Measurements from ENCODE around the gene RGS9. TPM values are rescaled to one million over a fixed set of nuclear protein-coding genes. Genes with fewer than 3 reads are reported as not detected.
A peak's percentile ranks its signal among the peaks of the same experiment; 100 is the strongest.

Gene RGS9
- total RNA-seq, 1 experiment from 2014 or later = 6.3 TPM

DNA sequence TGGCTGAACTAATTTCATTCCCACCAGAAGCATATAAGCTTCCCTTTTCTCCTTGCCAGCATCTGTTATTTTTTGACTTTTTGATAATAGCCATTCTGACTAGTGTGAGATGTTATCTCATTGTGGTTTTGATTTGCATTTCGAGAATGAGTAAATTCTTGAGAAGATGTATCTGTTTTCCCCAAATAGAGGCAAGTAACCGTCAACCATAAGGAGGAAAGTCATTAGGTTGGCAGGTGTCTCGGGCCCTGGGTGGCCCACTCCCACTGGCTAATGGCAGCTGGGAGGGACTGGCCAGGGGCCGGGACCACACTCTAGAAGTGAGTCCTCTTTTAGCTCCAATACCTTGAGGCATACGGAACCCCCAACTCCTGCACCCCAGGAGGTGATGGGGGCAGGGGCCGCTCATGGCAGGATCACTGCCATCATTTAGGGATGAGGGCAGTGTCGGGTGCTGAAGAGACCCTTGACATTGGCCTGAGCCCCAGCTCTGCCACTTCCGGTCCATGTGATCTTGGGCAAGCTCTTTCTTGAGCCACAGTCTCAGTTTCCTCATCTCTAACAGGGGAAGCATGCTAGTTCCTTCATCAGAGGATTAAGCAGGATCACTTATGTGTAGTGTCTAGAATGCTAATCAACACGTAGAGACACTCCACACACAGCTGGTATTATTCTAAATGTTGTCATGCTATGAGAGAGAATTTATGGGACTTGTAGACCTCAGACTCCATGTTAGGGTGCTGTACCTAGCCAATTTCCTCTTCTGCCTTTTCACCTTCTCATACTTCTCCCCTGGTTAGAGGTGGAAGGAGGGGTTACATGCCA is 44.3 kb downstream of the RGS9 start:
- Histone ChIP-seq H3K4me1 (no peaks in the 10 kb centered on the region), H3K27me3 (replicated peaks; ENCODE audit: control insufficient read depth, insufficient read depth, low read length) (no peaks in the 10 kb centered on the region), H3K4me3 (ENCODE audit: low read depth, low read length) (no peak overlapping the region), H3K9me3 (no peaks in the 10 kb centered on the region), H3K36me3 (ENCODE audit: control insufficient read depth, insufficient read depth, low read length) (no peaks in the 10 kb centered on the region)
- H3K9me3 Mint-ChIP-seq (ENCODE audit: unreplicated experiment) = no peaks in the 10 kb centered on the region
- H3K36me3 Mint-ChIP-seq (ENCODE audit: insufficient read depth, unreplicated experiment) = no peaks in the 10 kb centered on the region
- no TSS peak for BruUV-seq (replicated peaks)
- ChIA-PET POLR2A (no interaction called here), CTCF (no interaction called here)
- H3K4me1 Mint-ChIP-seq (ENCODE audit: low read depth, unreplicated experiment) = peaks cover 14% of the 10 kb centered on the region
- DNase-seq = no peak
- intact Hi-C loops (cut with micrococcal nuclease; ENCODE audit: unreplicated experiment) = no loop called here
- H3K27ac Mint-ChIP-seq (ENCODE audit: unreplicated experiment) = no peak overlapping the region
- H3K27me3 Mint-ChIP-seq (ENCODE audit: insufficient read depth, unreplicated experiment) = peaks cover 11% of the 10 kb centered on the region
- no peak overlapping the region for H3K4me3 Mint-ChIP-seq (ENCODE audit: unreplicated experiment)
- TF ChIP-seq CTCF (IDR thresholded peaks at IDR 0.05; ENCODE audit: insufficient read depth in 1 of 2, low read depth in 1 of 2, low read length in 1 of 2, severe bottlenecking in 1 of 2, unreplicated experiment in 1 of 2) = no peak

GRCh38 chr17:65182233-65182632 is 45.1 kb downstream of the RGS9 start:
- Mint-ChIP-seq H3K27me3 (ENCODE audit: insufficient read depth, unreplicated experiment) (peaks cover 7% of the 10 kb centered on the region), H3K4me1 (ENCODE audit: low read depth, unreplicated experiment) (peaks cover 14% of the 10 kb centered on the region), H3K36me3 (ENCODE audit: insufficient read depth, unreplicated experiment) (no peaks in the 10 kb centered on the region), H3K9me3 (ENCODE audit: unreplicated experiment) (no peaks in the 10 kb centered on the region), H3K4me3 (ENCODE audit: unreplicated experiment) (no peak overlapping the region), H3K27ac (ENCODE audit: unreplicated experiment) (no peak overlapping the region)
- Histone ChIP-seq H3K36me3 (ENCODE audit: control insufficient read depth, insufficient read depth, low read length) (no peaks in the 10 kb centered on the region), H3K4me1 (no peaks in the 10 kb centered on the region), H3K4me3 (ENCODE audit: low read depth, low read length) (no peak overlapping the region), H3K9me3 (no peaks in the 10 kb centered on the region), H3K27me3 (replicated peaks; ENCODE audit: control insufficient read depth, insufficient read depth, low read length) (no peaks in the 10 kb centered on the region)
- CTCF ChIA-PET = no interaction called here
- POLR2A ChIA-PET = no interaction called here
- TF ChIP-seq CTCF (IDR thresholded peaks at IDR 0.05; ENCODE audit: insufficient read depth in 1 of 2, low read depth in 1 of 2, low read length in 1 of 2, severe bottlenecking in 1 of 2, unreplicated experiment in 1 of 2) = no peak
- intact Hi-C loops (cut with micrococcal nuclease; ENCODE audit: unreplicated experiment) = no loop called here
- no peak for DNase-seq
- no TSS peak for BruUV-seq (replicated peaks)

- Histone ChIP-seq H3K4me3 (ENCODE audit: low read depth, low read length) (no peak overlapping the region), H3K27me3 (replicated peaks; ENCODE audit: control insufficient read depth, insufficient read depth, low read length) (no peaks in the 10 kb centered on the region), H3K9me3 (no peaks in the 10 kb centered on the region), H3K36me3 (ENCODE audit: control insufficient read depth, insufficient read depth, low read length) (no peaks in the 10 kb centered on the region), H3K4me1 (no peaks in the 10 kb centered on the region)
- CTCF ChIA-PET = no interaction called here
- intact Hi-C loops (cut with micrococcal nuclease; ENCODE audit: unreplicated experiment) = no loop called here
- peaks cover 7% of the 10 kb centered on the region for H3K27me3 Mint-ChIP-seq (ENCODE audit: insufficient read depth, unreplicated experiment)
- H3K27ac Mint-ChIP-seq (ENCODE audit: unreplicated experiment) = peak overlapping the region; percentile 55
- BruUV-seq (replicated peaks) = no TSS peak
- peaks cover 14% of the 10 kb centered on the region for H3K4me1 Mint-ChIP-seq (ENCODE audit: low read depth, unreplicated experiment)
- DNase-seq = no peak
- H3K9me3 Mint-ChIP-seq (ENCODE audit: unreplicated experiment) = no peaks in the 10 kb centered on the region
- H3K36me3 Mint-ChIP-seq (ENCODE audit: insufficient read depth, unreplicated experiment) = no peaks in the 10 kb centered on the region
- POLR2A ChIA-PET = no interaction called here
- H3K4me3 Mint-ChIP-seq (ENCODE audit: unreplicated experiment) = no peak overlapping the region
- no peak for TF ChIP-seq CTCF (IDR thresholded peaks at IDR 0.05; ENCODE audit: insufficient read depth in 1 of 2, low read depth in 1 of 2, low read length in 1 of 2, severe bottlenecking in 1 of 2, unreplicated experiment in 1 of 2)
Measured at GRCh38 chr17:65183736-65184135, 46.6 kb downstream of the RGS9 start.

All from Caco-2 (cell line).